Mammary epithelial cell (primary cell): ENCODE data around the gene MEX3A.

Experiments
- CTCF ChIP-seq, 2 donors: IDR thresholded peaks in 1 of 2; conservative IDR thresholded peaks in 1 of 2; 2 replicates each; pipeline ENCODE4 v1.5.1; 2011 to 2012; ENCODE audit warnings: inconsistent platforms in 2 of 2, low read length in 2 of 2, mild to moderate bottlenecking in 2 of 2, control low read depth in 1 of 2, low read depth in 1 of 2; ENCODE audit not compliant: insufficient read depth in 1 of 2; ENCODE audit errors: extremely low read depth in 1 of 2
- EZH2 ChIP-seq: IDR thresholded peaks from 2 replicates; pipeline ENCODE4 v1.6.1; 2012; ENCODE audit warnings: low read length, inconsistent platforms, borderline replicate concordance

- TF ChIP-seq CTCF (conservative IDR thresholded peaks at IDR 0.05 in 1 of 2, IDR thresholded peaks at IDR 0.05 in 1 of 2; ENCODE audit: extremely low read depth in 1 of 2, insufficient read depth in 1 of 2, low read depth in 1 of 2, low read length in 2 of 2) (no peak), EZH2 (no peak)
Observed at GRCh38 chr1:156077430-156077760, 4.9 kb downstream of the MEX3A start.
